22Rv1 (cell line): ENCODE data around the gene ZNF692.
A peak's percentile ranks its signal among the peaks of the same experiment; 100 is the strongest.

Experiments used
- CTCF ChIP-seq: fragments of 450-650 bp; IDR thresholded peaks from 2 replicates; pipeline ENCODE4 v1.5.1; 2017; ENCODE audit warnings: mild to moderate bottlenecking
- ZFX ChIP-seq: fragments of 450-650 bp; IDR thresholded peaks from 2 replicates; pipeline ENCODE4 v1.6.1; 2017; ENCODE audit warnings: antibody characterized with exemption, borderline replicate concordance

- TF ChIP-seq CTCF: peak; percentile 95
- no peak for TF ChIP-seq ZFX
These were observed 51.7 kb downstream of the ZNF692 start for GRCh38 chr1:248807067-248807737.
